GM12873 (cell line): ENCODE results near the gene PTPRD.

ENCODE experiments used
- TF ChIP-seq, protein P1 (sequence below): IDR thresholded peaks from 2 replicates; pipeline ENCODE4 v1.5.1; 2012; ENCODE audit warnings: low read depth, mild to moderate bottlenecking, moderate library complexity, low read length, control low read depth; ENCODE audit not compliant: insufficient read depth; ENCODE audit errors: missing control alignments

Gene PTPRD

DNA sequence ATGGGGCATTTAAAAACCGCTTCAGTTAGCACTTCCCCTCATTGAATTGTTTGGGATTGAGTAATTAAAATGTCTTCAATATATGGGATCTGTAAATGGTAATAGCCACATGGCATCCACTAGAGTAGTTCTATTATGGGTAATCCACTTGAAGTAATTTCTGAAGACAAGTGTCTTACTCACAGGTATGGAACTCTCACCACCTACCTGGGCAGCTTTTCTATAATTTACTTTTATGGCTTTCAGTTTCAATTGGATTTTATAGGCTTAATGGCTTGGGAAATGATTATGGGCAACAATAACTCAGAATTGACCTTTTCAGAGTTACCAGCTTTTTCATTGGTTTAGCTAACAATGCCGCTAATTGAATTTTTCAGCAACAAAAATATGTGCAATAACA lies 597.9 kb downstream of the PTPRD start:
- TF ChIP-seq, protein P1, sequence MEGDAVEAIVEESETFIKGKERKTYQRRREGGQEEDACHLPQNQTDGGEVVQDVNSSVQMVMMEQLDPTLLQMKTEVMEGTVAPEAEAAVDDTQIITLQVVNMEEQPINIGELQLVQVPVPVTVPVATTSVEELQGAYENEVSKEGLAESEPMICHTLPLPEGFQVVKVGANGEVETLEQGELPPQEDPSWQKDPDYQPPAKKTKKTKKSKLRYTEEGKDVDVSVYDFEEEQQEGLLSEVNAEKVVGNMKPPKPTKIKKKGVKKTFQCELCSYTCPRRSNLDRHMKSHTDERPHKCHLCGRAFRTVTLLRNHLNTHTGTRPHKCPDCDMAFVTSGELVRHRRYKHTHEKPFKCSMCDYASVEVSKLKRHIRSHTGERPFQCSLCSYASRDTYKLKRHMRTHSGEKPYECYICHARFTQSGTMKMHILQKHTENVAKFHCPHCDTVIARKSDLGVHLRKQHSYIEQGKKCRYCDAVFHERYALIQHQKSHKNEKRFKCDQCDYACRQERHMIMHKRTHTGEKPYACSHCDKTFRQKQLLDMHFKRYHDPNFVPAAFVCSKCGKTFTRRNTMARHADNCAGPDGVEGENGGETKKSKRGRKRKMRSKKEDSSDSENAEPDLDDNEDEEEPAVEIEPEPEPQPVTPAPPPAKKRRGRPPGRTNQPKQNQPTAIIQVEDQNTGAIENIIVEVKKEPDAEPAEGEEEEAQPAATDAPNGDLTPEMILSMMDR, result no peak

DNA sequence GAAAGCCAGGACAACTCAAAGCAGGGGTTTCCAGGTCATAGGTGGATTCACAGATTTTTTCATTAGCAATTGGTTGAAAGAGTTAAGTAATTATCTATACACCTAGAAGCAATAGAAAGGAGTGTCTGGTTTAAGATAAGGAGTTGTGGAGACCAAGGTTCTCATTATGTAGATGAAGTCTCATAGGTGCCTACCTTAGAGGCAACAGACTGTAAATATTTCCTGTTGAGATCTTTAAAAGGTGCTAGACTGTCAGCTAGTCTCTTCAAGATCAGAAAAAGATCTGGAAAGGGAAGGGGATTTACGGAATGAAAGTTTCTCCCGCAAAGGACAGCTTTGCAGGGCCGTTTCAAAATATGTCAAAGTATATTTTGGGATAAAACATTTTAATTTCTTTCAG lies 603.4 kb downstream of the PTPRD start:
- TF ChIP-seq, protein P1, result no peak

DNA sequence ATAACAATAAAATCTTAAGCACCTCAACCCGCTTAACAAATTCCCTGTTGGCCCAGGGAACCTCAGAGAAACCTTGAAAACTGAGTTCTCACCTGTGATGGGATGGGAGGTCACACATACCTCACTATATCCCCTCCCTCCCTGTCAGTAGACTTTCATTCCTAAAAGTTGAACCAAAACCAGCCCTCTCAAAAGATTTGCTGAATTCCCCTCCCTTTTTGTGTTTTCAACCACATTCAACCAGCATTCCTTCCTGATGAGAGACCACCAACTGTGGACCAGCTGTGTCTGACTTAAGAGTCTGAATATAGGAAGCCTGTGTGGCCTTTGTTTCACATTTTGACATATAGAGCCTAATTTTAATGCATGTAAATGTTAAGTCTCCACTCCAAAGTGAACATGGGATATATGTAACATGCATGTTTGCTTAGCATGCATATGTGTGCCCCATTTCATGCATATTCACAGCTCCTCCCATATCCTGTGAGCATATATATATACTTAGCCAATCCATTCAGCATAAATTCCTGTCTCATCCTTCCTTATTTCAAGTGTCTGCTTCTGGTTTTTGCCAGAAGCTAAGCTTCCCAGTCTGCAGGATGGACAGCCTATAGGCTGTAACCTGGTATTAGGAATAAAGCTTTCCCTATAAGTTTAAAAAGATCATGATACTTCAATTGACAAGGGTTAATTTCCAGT lies 604.6 kb downstream of the PTPRD start:
- TF ChIP-seq, protein P1, result no peak

DNA sequence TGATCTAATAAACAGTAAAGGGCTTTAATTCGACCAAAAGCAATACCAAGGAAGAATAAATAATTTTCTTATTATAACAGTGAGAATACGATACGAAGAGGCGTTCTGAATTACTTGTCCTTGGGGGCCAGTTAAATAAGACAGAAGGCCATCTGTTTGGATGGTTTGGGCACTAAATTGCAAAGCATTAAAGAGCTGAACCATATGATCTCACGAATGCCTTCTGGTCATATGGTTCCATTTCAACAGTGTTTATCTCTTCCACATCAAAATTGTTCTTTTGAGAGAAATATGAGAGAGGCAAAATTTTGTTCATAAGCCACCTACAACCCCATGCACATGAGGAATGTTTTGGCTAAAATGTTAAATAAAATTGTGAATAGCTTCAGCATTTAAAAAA lies 605.4 kb downstream of the PTPRD start:
- TF ChIP-seq, protein P1, result no peak

DNA sequence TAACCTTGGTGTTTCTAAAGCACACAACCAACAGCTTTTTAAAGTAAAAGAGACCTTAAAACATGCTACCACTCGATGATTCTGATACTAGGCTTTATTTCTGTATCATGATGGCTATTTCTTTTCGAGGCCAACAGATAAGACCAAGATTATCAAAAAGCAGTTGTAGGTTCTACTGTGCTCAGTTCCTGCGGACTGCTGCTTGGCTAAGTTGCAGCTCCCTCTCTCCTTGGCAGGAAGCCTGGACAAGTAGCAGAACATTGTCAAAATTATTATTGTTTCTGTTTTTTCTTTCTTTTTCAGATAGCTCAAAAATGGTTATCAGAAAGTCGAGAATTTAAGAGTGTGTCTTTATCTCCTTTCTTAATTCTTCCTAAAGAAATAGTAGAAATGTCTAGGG lies 607.6 kb downstream of the PTPRD start:
- TF ChIP-seq, protein P1, result no peak

DNA sequence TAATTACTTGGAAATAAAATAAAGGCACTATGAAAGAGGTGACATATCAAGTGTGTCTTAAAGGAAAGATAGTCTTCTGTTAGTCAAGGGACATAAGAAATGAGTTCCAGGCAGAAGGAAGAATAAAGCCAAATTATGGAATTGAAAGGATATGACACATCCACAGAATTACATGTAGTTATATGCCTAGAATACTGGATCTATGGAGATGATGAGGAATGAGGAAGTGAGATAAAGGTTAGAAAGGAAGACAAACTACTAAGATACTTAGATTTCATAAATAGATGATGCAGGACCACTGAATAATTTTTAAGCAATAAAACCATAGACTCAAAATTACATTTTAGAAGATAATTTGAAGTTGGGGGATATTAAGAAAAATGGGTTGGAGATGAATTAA lies 609.8 kb downstream of the PTPRD start:
- TF ChIP-seq, protein P1, result no peak

DNA sequence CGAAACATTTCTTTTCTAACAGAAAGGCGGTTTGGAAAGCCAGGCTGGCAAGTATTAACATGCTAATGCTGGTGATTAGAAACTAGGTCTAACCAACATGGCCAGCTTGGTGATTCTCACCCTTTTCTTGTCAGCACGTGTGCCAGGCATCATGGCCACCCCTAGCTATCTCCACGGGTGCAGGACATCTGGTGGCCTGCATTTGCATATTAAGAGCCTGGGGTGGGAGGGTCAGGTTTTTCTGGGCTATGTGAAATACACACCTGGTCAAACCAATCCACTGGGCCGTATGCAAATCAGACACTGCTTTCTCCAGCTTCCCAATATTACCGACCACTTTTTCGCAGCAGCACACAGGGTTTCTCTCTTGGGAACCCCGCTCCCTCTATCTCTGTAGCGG lies 612.1 kb downstream of the PTPRD start:
- TF ChIP-seq, protein P1, result no peak
